ENCODE results near the gene TSPAN15. TPM values are rescaled to one million over a fixed set of nuclear protein-coding genes. Genes with fewer than 3 reads are reported as not detected.

Gene TSPAN15
- total and polyA plus RNA-seq, 2 of the 4 experiments (the other 2 are of a cell fraction) = 0.48 TPM; not detected in 1

DNA sequence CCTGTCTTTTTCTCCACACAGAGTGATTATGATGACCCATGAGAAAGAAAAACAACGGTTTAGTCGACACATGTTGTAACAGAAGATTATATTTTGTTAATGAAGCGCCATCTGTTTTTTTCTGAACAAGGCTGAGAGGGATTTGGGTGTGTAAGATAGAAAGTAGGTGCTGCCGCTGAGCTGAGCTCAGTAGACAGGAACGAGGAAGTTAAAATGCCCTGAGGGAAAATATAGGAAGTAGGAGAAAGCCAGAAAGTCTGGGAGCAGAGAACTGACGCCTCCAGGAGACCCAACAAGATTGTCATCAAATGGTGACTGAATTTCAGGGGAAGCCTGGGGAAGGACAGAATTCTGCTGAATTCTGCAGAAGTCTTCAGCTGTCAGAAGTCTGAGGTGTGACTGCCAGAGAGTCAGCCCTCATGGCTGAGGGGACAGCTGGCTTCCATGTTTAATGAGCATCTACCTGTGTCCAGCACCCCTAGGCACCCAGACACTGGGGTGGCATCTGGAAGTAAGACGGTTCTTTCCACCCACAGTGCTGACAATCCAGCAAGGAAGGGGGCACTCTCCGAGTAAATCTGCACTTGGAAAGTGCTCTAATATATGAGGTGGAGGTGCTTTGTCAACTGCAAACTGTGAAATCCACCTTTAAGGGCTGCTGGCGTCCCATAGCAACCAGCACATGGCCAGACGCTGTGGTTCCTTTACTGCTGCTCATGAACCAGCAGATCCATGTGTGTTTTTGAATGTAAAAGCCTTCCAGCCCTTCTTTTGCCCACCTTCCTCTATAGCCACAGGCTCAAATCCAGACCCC, 12.5 kb upstream of the TSPAN15 start:
- Histone ChIP-seq H2BK5ac (ENCODE audit: low read depth, low read length, poor library complexity, severe bottlenecking) (peak overlapping the region; percentile 7), H2AFZ (replicated peaks; ENCODE audit: low read length, poor library complexity) (peak overlapping the region; percentile 72), H3K18ac (ENCODE audit: low read depth, low read length) (peak overlapping the region; percentile 11), H3K9me1 (ENCODE audit: insufficient read depth, low read length) (peaks cover 11% of the 10 kb centered on the region; the same call in 1 of the 2 replicates), H3K14ac (replicated peaks; ENCODE audit: low read depth, low read length) (peak overlapping the region; percentile 44), H2AK5ac (ENCODE audit: low read depth, low read length) (peak overlapping the region; percentile 81), H2BK20ac (ENCODE audit: low read depth, low read length) (peak overlapping the region; percentile 69), H2BK15ac (ENCODE audit: low read depth, low read length) (peak overlapping the region; percentile 68; the same call in 2 of the 3 replicates), H3K9me3 (ENCODE audit: control insufficient read depth, insufficient read depth, low read length) (no peaks in the 10 kb centered on the region), H4K91ac (ENCODE audit: insufficient read depth, low read depth, low read length) (peak overlapping the region; percentile 51), H3K4me1 (ENCODE audit: control insufficient read depth, insufficient read depth, low read length) (peaks cover 12% of the 10 kb centered on the region), H3K4me3 (ENCODE audit: insufficient read depth, low read depth, low read length) (no peak overlapping the region), H3K9ac (ENCODE audit: low read depth, low read length) (no peak overlapping the region; the same call in 1 of the 2 replicates), H3K23ac (ENCODE audit: low read depth, low read length) (peak overlapping the region; percentile 28; the same call in 1 of the 2 replicates), H3K4ac (ENCODE audit: low read depth, low read length) (peak overlapping the region; percentile 61), H4K5ac (ENCODE audit: low read depth, low read length) (peak overlapping the region; percentile 42), H3K4me2 (ENCODE audit: low read depth, low read length) (peak overlapping the region; percentile 5), H3K56ac (ENCODE audit: extremely low read depth, insufficient read depth, low read length) (no peak overlapping the region), H3K36me3 (ENCODE audit: control insufficient read depth, insufficient read depth, low read length) (no peaks in the 10 kb centered on the region), H3K27me3 (ENCODE audit: control insufficient read depth, insufficient read depth, low read length) (peaks cover 13% of the 10 kb centered on the region), H4K20me1 (ENCODE audit: insufficient read depth, low read length) (no peaks in the 10 kb centered on the region), H2BK120ac (ENCODE audit: low read depth, low read length) (peak overlapping the region; percentile 39), H2AK9ac (replicated peaks; ENCODE audit: low read depth, low read length, poor library complexity) (no peak overlapping the region), H3K27ac (ENCODE audit: insufficient read depth, low read length) (peak overlapping the region; percentile 5; the same call in 1 of the 2 replicates), H4K8ac (ENCODE audit: low read depth in 2 of 2, low read length in 2 of 2) (peak overlapping the region; percentile 80 to 81), H3K79me1 (ENCODE audit: low read depth in 1 of 2, low read length in 2 of 2) (no peaks in the 10 kb centered on the region)
- ChIA-PET CTCF (no interaction called here), POLR2A (ENCODE audit: unreplicated experiment) (no interaction called here)
- no TSS peak for BruUV-seq (replicated peaks)
- 9% methylated on average over 4 of the region's 10 CpGs; no CpG with 5 or more reads in 1 of the 2 experiments for WGBS, 2 experiments (ENCODE audit: extremely low coverage in 2 of 2, insufficient read length in 1 of 2)
- intact Hi-C loops (cut with micrococcal nuclease) = no loop called here
- dilution Hi-C loops (cut with HindIII; ENCODE audit: low sequenced_read_pairs, unreplicated experiment) = no loop called here
- ATAC-seq (ENCODE audit: low read depth) (peak; percentile 45; the same call in 1 of the 2 replicates), DNase-seq (peak; percentile 16)
- in situ Hi-C loops (cut with MboI; ENCODE audit: low sequenced_read_pairs) = no loop called here
- TF ChIP-seq MXI1 (IDR thresholded peaks at IDR 0.05; ENCODE audit: borderline replicate concordance, low read depth, low read length) = no peak
- TF ChIP-seq CEBPB (IDR thresholded peaks at IDR 0.05; ENCODE audit: low read depth, low read length) = no peak
- no peak for TF ChIP-seq SMC3 (IDR thresholded peaks at IDR 0.05; ENCODE audit: low read depth, low read length)
- TF ChIP-seq, protein P1, sequence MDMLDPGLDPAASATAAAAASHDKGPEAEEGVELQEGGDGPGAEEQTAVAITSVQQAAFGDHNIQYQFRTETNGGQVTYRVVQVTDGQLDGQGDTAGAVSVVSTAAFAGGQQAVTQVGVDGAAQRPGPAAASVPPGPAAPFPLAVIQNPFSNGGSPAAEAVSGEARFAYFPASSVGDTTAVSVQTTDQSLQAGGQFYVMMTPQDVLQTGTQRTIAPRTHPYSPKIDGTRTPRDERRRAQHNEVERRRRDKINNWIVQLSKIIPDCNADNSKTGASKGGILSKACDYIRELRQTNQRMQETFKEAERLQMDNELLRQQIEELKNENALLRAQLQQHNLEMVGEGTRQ (IDR thresholded peaks at IDR 0.05; ENCODE audit: low read depth, low read length) = no peak
